NB4 (cell line): ENCODE measurements around the gene KIF11.
A peak's percentile ranks its signal among the peaks of the same experiment; 100 is the strongest.

Experiments used
- DNase-seq: peaks from one replicate; pipeline ENCODE4 v3.0.0; 2010; ENCODE audit warnings: low read depth
- H3K4me3 ChIP-seq: one replicate; pipeline ENCODE4 v1.5.1; 2011; ENCODE audit warnings: mild to moderate bottlenecking, low read depth, low read length, moderate library complexity
- CTCF ChIP-seq: IDR thresholded peaks from one replicate; pipeline ENCODE4 v1.5.1; 2012; ENCODE audit warnings: low read depth, low read length
- MAX ChIP-seq: IDR thresholded peaks from 2 replicates; pipeline ENCODE4 v1.6.1; 2011; ENCODE audit warnings: low read depth, low read length
- MYC ChIP-seq: IDR thresholded peaks from 2 replicates; pipeline ENCODE4 v1.6.1; 2011; ENCODE audit warnings: low read depth, low read length
- POLR2A ChIP-seq: IDR thresholded peaks from 2 replicates; pipeline ENCODE4 v1.6.1; 2011; ENCODE audit warnings: mild to moderate bottlenecking; ENCODE audit not compliant: insufficient read length; ENCODE audit errors: extremely low read depth

Gene KIF11

GRCh38 chr10:92657024-92657423 is 64.1 kb downstream of the KIF11 start:
- peak; percentile 16 for DNase-seq
- TF ChIP-seq MAX (no peak), MYC (no peak), CTCF (no peak), POLR2A (no peak)
- H3K4me3 ChIP-seq = no peak overlapping the region

- no peak overlapping the region for H3K4me3 ChIP-seq
- TF ChIP-seq CTCF (no peak), POLR2A (no peak), MYC (no peak), MAX (no peak)
- DNase-seq = no peak
These were observed 69.9 kb downstream of the KIF11 start for GRCh38 chr10:92662848-92663247.

GRCh38 chr10:92664322-92664721 is 71.4 kb downstream of the KIF11 start:
- DNase-seq = no peak
- no peak overlapping the region for H3K4me3 ChIP-seq
- TF ChIP-seq CTCF (no peak), POLR2A (no peak), MAX (no peak), MYC (no peak)

- no peak overlapping the region for H3K4me3 ChIP-seq
- no peak for DNase-seq
- TF ChIP-seq POLR2A = no peak
- no peak for TF ChIP-seq MYC
- no peak for TF ChIP-seq MAX
- no peak for TF ChIP-seq CTCF
These were observed 74.1 kb downstream of the KIF11 start for GRCh38 chr10:92667078-92667477.

GRCh38 chr10:92677708-92678107 is 84.8 kb downstream of the KIF11 start:
- no peak overlapping the region for H3K4me3 ChIP-seq
- DNase-seq = no peak
- TF ChIP-seq MAX (no peak), CTCF (no peak), MYC (no peak), POLR2A (no peak)

- H3K4me3 ChIP-seq = no peak overlapping the region
- TF ChIP-seq MYC = no peak
- TF ChIP-seq POLR2A = no peak
- no peak for TF ChIP-seq CTCF
- no peak for TF ChIP-seq MAX
- peak; percentile 49 for DNase-seq
These were observed 85.3 kb downstream of the KIF11 start for GRCh38 chr10:92678206-92678605.
